GM12872 (cell line): ENCODE data around the gene DPF1.

Experiments
- CTCF ChIP-seq: IDR thresholded peaks from 3 replicates; pipeline ENCODE4 v1.5.1; 2011; ENCODE audit warnings: low read depth, mild to moderate bottlenecking, low read length, moderate library complexity; ENCODE audit not compliant: insufficient read depth

DPF1 gene

DNA sequence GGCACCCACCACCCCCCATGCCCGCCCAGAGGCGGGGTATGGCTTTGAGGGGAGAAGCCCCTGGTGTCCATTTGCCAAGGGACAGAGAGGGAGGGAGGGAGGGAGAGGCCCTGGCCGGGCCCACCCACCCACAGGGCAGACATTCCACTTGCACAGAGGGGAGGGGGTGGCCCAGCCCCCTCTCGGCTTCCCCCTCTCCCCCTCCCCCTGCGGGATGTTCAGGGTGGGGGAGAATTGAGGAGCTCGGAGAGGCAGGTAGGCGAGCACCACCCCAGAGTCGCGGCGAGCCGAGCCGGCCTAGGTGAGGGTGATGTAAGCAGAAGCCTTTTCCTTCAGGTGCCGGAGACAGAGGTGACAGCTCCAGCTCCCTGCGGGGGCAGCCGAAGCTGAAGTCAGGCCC, 12.3 kb downstream of the DPF1 start:
- no peak for TF ChIP-seq CTCF

- no peak for TF ChIP-seq CTCF
Measured at GRCh38 chr19:38211151-38211591, 12.9 kb downstream of the DPF1 start.

DNA sequence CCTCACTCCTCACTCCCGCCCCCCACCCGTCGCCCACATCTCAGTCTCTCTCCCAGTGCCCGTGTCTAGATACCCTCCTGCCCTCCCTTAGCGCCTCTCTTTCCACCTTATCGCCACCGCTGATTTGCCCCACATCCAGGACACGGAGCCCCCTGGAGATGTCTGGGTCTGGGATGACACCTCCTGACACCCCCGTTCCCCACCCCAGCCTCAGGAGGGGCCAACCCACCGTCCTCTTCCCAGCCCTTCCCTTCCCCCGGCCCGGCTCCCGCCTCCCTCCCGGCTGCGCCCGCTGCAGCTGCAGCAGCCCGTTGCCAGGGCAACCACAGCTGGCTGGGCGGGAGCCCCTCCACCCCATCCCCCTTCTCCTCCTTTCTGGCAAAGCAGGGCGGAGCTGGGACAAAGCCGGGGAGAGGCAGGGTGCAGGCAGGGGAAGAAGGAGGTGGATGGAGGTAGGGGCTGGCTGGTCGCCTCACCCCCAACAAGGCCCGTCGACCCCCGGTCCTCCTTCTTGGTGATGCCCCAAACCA, 13.5 kb downstream of the DPF1 start:
- TF ChIP-seq CTCF: no peak

GRCh38 chr19:38209671-38210457, 14.2 kb downstream of the DPF1 start:
- TF ChIP-seq CTCF: no peak

GRCh38 chr19:38209152-38209551, 14.9 kb downstream of the DPF1 start:
- TF ChIP-seq CTCF: no peak

DNA sequence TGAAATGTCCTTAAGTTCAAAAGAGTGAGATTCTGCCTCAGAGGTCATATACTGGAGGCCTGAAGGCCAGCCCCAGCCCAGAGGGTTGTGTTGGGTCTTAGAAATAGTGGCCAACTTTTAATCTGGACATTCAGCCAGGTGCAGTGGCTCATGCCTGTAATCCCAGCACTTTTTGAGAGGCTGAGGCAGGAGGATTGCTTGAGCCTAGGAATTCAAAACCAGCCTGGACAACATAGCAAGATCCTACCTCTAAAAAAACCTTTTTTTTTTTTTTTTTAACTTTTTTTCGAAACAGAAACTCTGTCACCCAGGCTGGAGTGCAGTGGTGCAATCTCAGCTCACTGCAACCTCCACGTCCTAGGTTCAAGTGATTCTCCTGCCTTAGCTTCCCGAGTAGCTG, 15.5 kb downstream of the DPF1 start:
- no peak for TF ChIP-seq CTCF

DNA sequence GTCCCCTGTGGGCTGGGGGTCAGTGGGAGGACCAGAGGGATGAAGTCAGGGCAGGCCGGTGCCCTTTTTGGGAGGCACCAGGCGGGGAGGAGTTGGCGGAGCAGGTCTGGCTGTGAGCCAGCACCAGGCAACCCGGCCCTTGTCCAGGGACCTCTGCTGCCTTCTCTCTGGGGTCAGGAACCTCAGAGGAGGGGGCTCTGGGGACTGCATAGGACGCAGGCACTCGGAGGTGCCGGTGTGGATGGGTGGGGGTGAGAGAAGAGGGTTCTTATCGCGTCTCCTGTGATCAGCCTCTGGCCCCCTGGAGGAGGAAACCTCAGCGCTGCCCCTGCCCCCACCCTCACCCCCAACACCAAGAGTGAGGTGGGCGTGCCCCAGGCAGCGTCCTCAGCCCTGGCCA, 16.5 kb downstream of the DPF1 start:
- TF ChIP-seq CTCF: no peak
